A549 (cell line): ENCODE measurements around the gene ALKAL2.

Source experiments
- CHD2 ChIP-seq: fragments of 150-350 bp; IDR thresholded peaks from 2 replicates; pipeline ENCODE4 v1.6.1; 2014; ENCODE audit warnings: low read length; ENCODE audit not compliant: partially characterized antibody
- EP300 ChIP-seq, 2 experiments: fragments of >200 bp; sonication (Bioruptor Twin); formaldehyde crosslinking; IDR thresholded peaks; 2 replicates in 1 of 2; 3 replicates in 1 of 2; pipeline ENCODE4 v1.6.1; 2016 to 2017
- JUN ChIP-seq, 2 experiments: fragments of >200 bp; sonication (Bioruptor Twin); formaldehyde crosslinking; IDR thresholded peaks; 2 replicates in 1 of 2; 3 replicates in 1 of 2; pipeline ENCODE4 v1.6.1; 2016 to 2017
- POLR2A ChIP-seq: IDR thresholded peaks from 2 replicates; pipeline ENCODE4 v1.6.1; 2012; ENCODE audit warnings: mild to moderate bottlenecking, low read length
- RAD21 ChIP-seq, 2 experiments: fragments of >200 bp in 1 of 2; sonication (Bioruptor Twin) in 1 of 2; formaldehyde crosslinking in 1 of 2; IDR thresholded peaks in 1 of 2; conservative IDR thresholded peaks in 1 of 2; 2 replicates in 1 of 2; 3 replicates in 1 of 2; pipeline ENCODE4 v1.6.1; 2012 to 2018; ENCODE audit warnings: inconsistent platforms in 1 of 2
- RCOR1 ChIP-seq: fragments of 150-350 bp; IDR thresholded peaks from 2 replicates; pipeline ENCODE4 v1.6.1; 2014; ENCODE audit warnings: antibody characterized with exemption, low read length, low read depth
- ZFP36 ChIP-seq: fragments of 450-650 bp; IDR thresholded peaks from 2 replicates; pipeline ENCODE4 v1.6.1; 2014; ENCODE audit warnings: borderline replicate concordance; ENCODE audit not compliant: partially characterized antibody
- ZNF302 ChIP-seq: fragments of 250-450 bp; sonication (Bioruptor Pico); IDR thresholded peaks from 2 replicates; pipeline ENCODE4 v1.9.0; 2021; ENCODE audit warnings: inconsistent platforms, mild to moderate bottlenecking, moderate library complexity
- TF ChIP-seq, protein P1 (sequence below): fragments of >200 bp; sonication (Bioruptor Twin); formaldehyde crosslinking; IDR thresholded peaks from 3 replicates; pipeline ENCODE4 v1.5.1; 2016
- TF ChIP-seq, protein P2 (sequence below): fragments of 200-600 bp; sonication (generic); IDR thresholded peaks from 2 replicates; pipeline ENCODE4 v1.6.1; 2016; ENCODE audit warnings: antibody characterized with exemption, mild to moderate bottlenecking, moderate library complexity
- TF ChIP-seq, protein P3 (sequence below): fragments of 250-450 bp; sonication (Bioruptor Pico); IDR thresholded peaks from 2 replicates; pipeline ENCODE4 v1.5.0; 2020; ENCODE audit warnings: low read depth, mild to moderate bottlenecking, moderate library complexity

DNA sequence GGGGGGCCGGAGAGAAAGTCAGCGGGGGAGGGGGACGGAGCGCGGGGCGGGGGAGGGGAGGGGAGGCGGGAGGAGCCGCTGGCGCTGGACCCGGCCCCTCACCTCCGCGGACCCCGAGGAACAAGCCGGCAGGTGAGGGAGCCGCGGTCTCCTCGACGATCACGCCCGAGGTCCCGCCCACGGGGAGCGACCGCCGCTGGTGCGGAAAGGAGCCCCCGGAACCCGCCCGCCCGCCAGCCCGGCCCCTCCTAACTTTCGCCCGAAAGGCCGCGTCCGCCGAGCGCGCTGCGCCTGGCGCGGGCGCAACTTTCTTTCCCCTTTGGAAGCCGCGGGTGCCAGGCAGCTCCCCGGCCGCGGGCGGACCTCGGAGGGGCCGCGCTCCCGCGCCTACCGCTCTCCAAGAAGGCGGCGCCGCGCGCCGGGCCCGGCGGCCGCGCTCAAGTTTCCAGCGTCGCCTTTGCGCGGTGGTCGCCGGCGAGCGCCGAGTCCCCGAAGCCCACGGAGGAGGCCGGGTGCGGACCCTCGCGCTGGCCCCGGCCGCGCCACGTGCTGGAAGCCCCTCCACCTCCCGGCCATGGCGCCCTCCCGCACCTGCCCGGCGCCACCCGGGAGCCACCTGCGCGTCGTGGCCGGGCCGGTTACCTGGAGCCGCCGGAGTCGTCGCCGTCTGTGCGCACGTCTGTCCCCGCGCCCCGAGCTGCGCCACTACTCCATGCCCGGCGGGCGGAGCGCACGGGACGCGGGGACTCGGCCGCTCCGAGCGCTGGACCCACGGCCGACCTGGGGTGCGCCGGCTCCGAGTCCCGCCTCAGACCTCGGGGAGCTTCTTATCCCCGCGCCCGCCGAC is at the start of gene ALKAL2:
- TF ChIP-seq ZNF302 (CRISPR knock-in tag) = no peak
- TF ChIP-seq, protein P1, sequence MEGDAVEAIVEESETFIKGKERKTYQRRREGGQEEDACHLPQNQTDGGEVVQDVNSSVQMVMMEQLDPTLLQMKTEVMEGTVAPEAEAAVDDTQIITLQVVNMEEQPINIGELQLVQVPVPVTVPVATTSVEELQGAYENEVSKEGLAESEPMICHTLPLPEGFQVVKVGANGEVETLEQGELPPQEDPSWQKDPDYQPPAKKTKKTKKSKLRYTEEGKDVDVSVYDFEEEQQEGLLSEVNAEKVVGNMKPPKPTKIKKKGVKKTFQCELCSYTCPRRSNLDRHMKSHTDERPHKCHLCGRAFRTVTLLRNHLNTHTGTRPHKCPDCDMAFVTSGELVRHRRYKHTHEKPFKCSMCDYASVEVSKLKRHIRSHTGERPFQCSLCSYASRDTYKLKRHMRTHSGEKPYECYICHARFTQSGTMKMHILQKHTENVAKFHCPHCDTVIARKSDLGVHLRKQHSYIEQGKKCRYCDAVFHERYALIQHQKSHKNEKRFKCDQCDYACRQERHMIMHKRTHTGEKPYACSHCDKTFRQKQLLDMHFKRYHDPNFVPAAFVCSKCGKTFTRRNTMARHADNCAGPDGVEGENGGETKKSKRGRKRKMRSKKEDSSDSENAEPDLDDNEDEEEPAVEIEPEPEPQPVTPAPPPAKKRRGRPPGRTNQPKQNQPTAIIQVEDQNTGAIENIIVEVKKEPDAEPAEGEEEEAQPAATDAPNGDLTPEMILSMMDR = no peak
- TF ChIP-seq RAD21 (conservative IDR thresholded peaks at IDR 0.05 in 1 of 2, IDR thresholded peaks at IDR 0.05 in 1 of 2) = no peak
- TF ChIP-seq POLR2A = no peak
- no peak for TF ChIP-seq JUN (IDR thresholded peaks at IDR 0.05)
- TF ChIP-seq EP300 (IDR thresholded peaks at IDR 0.05) = no peak
- TF ChIP-seq, protein P2, sequence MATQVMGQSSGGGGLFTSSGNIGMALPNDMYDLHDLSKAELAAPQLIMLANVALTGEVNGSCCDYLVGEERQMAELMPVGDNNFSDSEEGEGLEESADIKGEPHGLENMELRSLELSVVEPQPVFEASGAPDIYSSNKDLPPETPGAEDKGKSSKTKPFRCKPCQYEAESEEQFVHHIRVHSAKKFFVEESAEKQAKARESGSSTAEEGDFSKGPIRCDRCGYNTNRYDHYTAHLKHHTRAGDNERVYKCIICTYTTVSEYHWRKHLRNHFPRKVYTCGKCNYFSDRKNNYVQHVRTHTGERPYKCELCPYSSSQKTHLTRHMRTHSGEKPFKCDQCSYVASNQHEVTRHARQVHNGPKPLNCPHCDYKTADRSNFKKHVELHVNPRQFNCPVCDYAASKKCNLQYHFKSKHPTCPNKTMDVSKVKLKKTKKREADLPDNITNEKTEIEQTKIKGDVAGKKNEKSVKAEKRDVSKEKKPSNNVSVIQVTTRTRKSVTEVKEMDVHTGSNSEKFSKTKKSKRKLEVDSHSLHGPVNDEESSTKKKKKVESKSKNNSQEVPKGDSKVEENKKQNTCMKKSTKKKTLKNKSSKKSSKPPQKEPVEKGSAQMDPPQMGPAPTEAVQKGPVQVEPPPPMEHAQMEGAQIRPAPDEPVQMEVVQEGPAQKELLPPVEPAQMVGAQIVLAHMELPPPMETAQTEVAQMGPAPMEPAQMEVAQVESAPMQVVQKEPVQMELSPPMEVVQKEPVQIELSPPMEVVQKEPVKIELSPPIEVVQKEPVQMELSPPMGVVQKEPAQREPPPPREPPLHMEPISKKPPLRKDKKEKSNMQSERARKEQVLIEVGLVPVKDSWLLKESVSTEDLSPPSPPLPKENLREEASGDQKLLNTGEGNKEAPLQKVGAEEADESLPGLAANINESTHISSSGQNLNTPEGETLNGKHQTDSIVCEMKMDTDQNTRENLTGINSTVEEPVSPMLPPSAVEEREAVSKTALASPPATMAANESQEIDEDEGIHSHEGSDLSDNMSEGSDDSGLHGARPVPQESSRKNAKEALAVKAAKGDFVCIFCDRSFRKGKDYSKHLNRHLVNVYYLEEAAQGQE = no peak
- no peak for TF ChIP-seq CHD2
- TF ChIP-seq, protein P3, sequence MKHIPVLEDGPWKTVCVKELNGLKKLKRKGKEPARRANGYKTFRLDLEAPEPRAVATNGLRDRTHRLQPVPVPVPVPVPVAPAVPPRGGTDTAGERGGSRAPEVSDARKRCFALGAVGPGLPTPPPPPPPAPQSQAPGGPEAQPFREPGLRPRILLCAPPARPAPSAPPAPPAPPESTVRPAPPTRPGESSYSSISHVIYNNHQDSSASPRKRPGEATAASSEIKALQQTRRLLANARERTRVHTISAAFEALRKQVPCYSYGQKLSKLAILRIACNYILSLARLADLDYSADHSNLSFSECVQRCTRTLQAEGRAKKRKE = no peak
- TF ChIP-seq ZFP36 = no peak
- TF ChIP-seq RCOR1 = no peak
